Measurements from ENCODE around the gene TBL1XR1. TPM values are rescaled to one million over a fixed set of nuclear protein-coding genes. Genes with fewer than 3 reads are reported as not detected.
"Not testable (repeated sequence)": the region's sequence is repeated elsewhere in the genome, so short reads cannot be mapped to it uniquely, and the experiment has no call there.

TBL1XR1 gene
- total and polyA plus RNA-seq, 2 donors (not counting 3 experiments of a cell fraction or from before 2014, with no cell fraction given), result 26.9 to 146 TPM

DNA sequence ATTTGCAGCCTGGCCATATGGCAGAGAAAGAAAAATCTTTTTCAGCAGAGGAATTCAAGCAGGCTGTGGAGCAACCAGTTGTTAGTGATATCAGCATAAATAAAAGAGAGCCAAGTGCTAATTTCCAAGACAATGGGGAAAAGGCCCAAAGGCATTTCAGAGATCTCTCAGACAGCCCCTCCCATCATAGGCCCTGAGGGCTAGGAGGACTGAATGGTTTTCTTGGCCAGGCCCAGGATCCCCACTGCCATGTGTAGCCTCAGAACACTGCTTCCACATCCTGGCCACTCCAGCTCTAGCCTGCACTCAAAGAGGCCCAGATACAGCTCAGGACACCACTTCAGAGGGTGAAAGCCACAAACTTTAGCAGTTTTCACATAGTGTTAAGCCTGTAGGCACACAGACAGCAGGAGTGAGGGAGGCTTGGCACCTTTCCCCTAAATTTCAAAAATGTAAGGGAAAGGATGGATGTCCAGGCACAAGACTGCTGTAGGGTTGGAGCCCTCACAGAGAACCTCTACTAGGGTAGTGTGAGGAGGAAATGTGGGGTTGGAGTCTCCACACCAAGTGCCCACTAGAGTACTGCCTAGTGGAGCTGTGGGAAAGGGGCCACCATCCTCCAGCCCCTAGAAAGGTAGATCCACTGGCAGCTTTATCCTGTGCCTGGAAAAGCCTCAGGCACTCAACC, 191.4 kb downstream of the TBL1XR1 start:
- H3K79me2 ChIP-seq (ENCODE audit: control insufficient read depth, insufficient read depth, low read length), result no peaks in the 10 kb centered on the region
- no peaks in the 10 kb centered on the region for H3K9me1 ChIP-seq (replicated peaks; ENCODE audit: control insufficient read depth, extremely low read depth, insufficient read depth, low read length)
- H3K36me3 ChIP-seq (ENCODE audit: control insufficient read depth in 2 of 2, extremely low read depth in 1 of 2, insufficient read depth in 2 of 2, low read length in 2 of 2), result no peaks in the 10 kb centered on the region
- FAIRE-seq (no peak), DNase-seq (ENCODE audit: low read depth, low spot score) (no peak)
- intact Hi-C loops (cut with micrococcal nuclease) (no loop called here), dilution Hi-C loops (cut with MboI; ENCODE audit: extremely low pct_ligation_motif_present, low sequenced_read_pairs) (no loop called here)
- BruUV-seq (replicated peaks), result no TSS peak
- no peak overlapping the region for H3K9ac ChIP-seq (replicated peaks; ENCODE audit: extremely low read depth, insufficient read depth, low read length)
- H3K27ac ChIP-seq (ENCODE audit: insufficient read depth, low read depth, low read length), result no peak overlapping the region
- ChIA-PET POLR2A (no interaction called here), CTCF (no interaction called here)
- H3K4me3 ChIP-seq (replicated peaks in 1 of 3; ENCODE audit: insufficient read depth in 1 of 3, low read depth in 1 of 3, low read length in 3 of 3), result no peak overlapping the region
- no peak overlapping the region for H2AFZ ChIP-seq (ENCODE audit: low read depth, low read length)
- no peak overlapping the region for H3K4me2 ChIP-seq (ENCODE audit: insufficient read depth, low read length)
- no peaks in the 10 kb centered on the region for H3K4me1 ChIP-seq (ENCODE audit: control insufficient read depth, extremely low read depth, insufficient read depth, low read length)
- TF ChIP-seq GATA2 (IDR thresholded peaks at IDR 0.05; ENCODE audit: insufficient read depth, insufficient read length, low read depth, low read length), result no peak
- no peak for TF ChIP-seq MYC (IDR thresholded peaks at IDR 0.05; ENCODE audit: low read depth, low read length)
- no peak for TF ChIP-seq FOS (IDR thresholded peaks at IDR 0.05; ENCODE audit: borderline replicate concordance, insufficient read depth, low read length)
- no peak for TF ChIP-seq EZH2 (IDR thresholded peaks at IDR 0.05; ENCODE audit: borderline replicate concordance, low read depth, low read length, severe bottlenecking)
- no peak for TF ChIP-seq POLR2AphosphoS5 (IDR thresholded peaks at IDR 0.05; ENCODE audit: insufficient read depth, low read depth, low read length)
- TF ChIP-seq POLR2A (IDR thresholded peaks at IDR 0.05; ENCODE audit: low read depth, low read length), result no peak
- TF ChIP-seq JUN (IDR thresholded peaks at IDR 0.05; ENCODE audit: borderline replicate concordance, insufficient read depth, insufficient read length, low read depth), result no peak
- TF ChIP-seq CTCF (IDR thresholded peaks at IDR 0.05; ENCODE audit: extremely low read depth in 1 of 2, insufficient read depth in 1 of 2, low read depth in 1 of 2, low read length in 2 of 2), result no peak
- TF ChIP-seq, protein P1, sequence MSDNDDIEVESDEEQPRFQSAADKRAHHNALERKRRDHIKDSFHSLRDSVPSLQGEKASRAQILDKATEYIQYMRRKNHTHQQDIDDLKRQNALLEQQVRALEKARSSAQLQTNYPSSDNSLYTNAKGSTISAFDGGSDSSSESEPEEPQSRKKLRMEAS (IDR thresholded peaks at IDR 0.05; ENCODE audit: insufficient read depth, insufficient read length), result no peak
- no peaks in the 10 kb centered on the region for H3K9me3 ChIP-seq (replicated peaks; ENCODE audit: control insufficient read depth, insufficient read depth, low read length)
- H4K20me1 ChIP-seq (replicated peaks; ENCODE audit: control insufficient read depth, extremely low read depth, insufficient read depth, low read length), result no peaks in the 10 kb centered on the region
- H3K27me3 ChIP-seq (ENCODE audit: control insufficient read depth in 2 of 2, insufficient read depth in 2 of 2, low read length in 2 of 2), result no peaks in the 10 kb centered on the region

- H2AFZ ChIP-seq (ENCODE audit: low read depth, low read length); FAIRE-seq; BruUV-seq (replicated peaks); H3K4me1 ChIP-seq (ENCODE audit: control insufficient read depth, extremely low read depth, insufficient read depth, low read length); H3K9me1 ChIP-seq (replicated peaks; ENCODE audit: control insufficient read depth, extremely low read depth, insufficient read depth, low read length); H3K79me2 ChIP-seq (ENCODE audit: control insufficient read depth, insufficient read depth, low read length); H3K4me3 ChIP-seq (replicated peaks in 1 of 3; ENCODE audit: insufficient read depth in 1 of 3, low read depth in 1 of 3, low read length in 3 of 3); H3K4me2 ChIP-seq (ENCODE audit: insufficient read depth, low read length); H3K27ac ChIP-seq (ENCODE audit: insufficient read depth, low read depth, low read length); intact Hi-C loops (cut with micrococcal nuclease); H3K36me3 ChIP-seq (ENCODE audit: control insufficient read depth in 2 of 2, extremely low read depth in 1 of 2, insufficient read depth in 2 of 2, low read length in 2 of 2); DNase-seq (ENCODE audit: low read depth, low spot score); H4K20me1 ChIP-seq (replicated peaks; ENCODE audit: control insufficient read depth, extremely low read depth, insufficient read depth, low read length); H3K9ac ChIP-seq (replicated peaks; ENCODE audit: extremely low read depth, insufficient read depth, low read length); H3K9me3 ChIP-seq (replicated peaks; ENCODE audit: control insufficient read depth, insufficient read depth, low read length); CTCF ChIA-PET; dilution Hi-C loops (cut with MboI; ENCODE audit: extremely low pct_ligation_motif_present, low sequenced_read_pairs); H3K27me3 ChIP-seq (ENCODE audit: control insufficient read depth in 2 of 2, insufficient read depth in 2 of 2, low read length in 2 of 2): not testable (repeated sequence)
- POLR2A ChIA-PET, result interaction anchor here (0.6 kb wide), 1 partner anchor 1016 kb away, joined by 3 read pairs; no protein-coding TSS in a partner anchor
Observed at GRCh38 chr3:177000159-177000558, 197.1 kb downstream of the TBL1XR1 start.

Measured in endothelial cell of umbilical vein (primary cell).